Measurements from ENCODE around the gene TNK1. TPM values are rescaled to one million over a fixed set of nuclear protein-coding genes. Genes with fewer than 3 reads are reported as not detected.

TNK1 gene
- total and polyA plus RNA-seq, 2 of the 8 experiments (the other 6 are each of a cell fraction or from before 2014, with no cell fraction given) = 7.6 to 9.5 TPM

DNA sequence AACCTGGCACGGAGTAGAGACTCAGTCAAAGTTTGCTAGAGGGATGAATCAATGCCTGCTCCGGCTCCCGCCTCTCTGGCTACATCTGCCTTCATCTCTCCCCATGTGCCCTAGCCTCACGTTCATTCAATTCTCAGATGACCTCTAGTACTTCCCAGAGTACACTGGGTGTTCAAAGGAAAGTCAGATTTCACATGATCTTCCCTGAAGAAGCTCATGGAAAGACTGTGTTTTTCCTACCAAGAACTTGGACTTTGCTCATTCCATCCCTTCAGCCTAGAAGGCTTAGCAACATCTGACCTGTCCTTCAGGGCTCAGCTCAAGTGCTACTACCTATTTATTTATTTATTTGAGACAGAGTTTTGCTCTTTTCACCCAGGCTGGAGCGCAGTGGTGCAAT is 11.1 kb upstream of the TNK1 start:
- H2BK20ac ChIP-seq (ENCODE audit: low read length) = no peak overlapping the region
- H4K8ac ChIP-seq (ENCODE audit: extremely low read depth, insufficient read depth, low read length) = no peak overlapping the region
- H3K9ac ChIP-seq (replicated peaks in 1 of 4; ENCODE audit: extremely low read depth in 1 of 4, low read depth in 3 of 4, low read length in 3 of 4) = no peak overlapping the region
- no peak overlapping the region for H3K18ac ChIP-seq (ENCODE audit: extremely low read depth, low read length)
- no peaks in the 10 kb centered on the region for H3K36me3 ChIP-seq (ENCODE audit: control insufficient read depth in 2 of 4, insufficient read depth in 4 of 4, low read length in 3 of 4)
- no peak overlapping the region for H3K27ac ChIP-seq (ENCODE audit: low read depth, low read length)
- POLR2A ChIA-PET (ENCODE audit: partially characterized antibody) = interaction anchor here (0.5 to 1.1 kb wide), 5 partner anchors 11 to 65 kb away, joined by 3 to 4 read pairs (median 3); partner anchors contain the start of gene TMEM95
- CTCF ChIA-PET (ENCODE audit: partially characterized antibody) = interaction anchor here (0.8 to 2.5 kb wide), 8 partner anchors 9 to 191 kb away, joined by 3 to 9 read pairs (median 4); no protein-coding TSS in a partner anchor
- no peak overlapping the region for H3K23ac ChIP-seq (ENCODE audit: insufficient read length)
- FAIRE-seq (no peak), DNase-seq (ENCODE audit: low read depth in 1 of 2, low spot score in 2 of 2) (no peak)
- H3K79me2 ChIP-seq (ENCODE audit: control insufficient read depth in 1 of 2, insufficient read depth in 2 of 2, low read length in 2 of 2) = no peaks in the 10 kb centered on the region
- H3K79me1 ChIP-seq (ENCODE audit: low read depth, low read length) = no peaks in the 10 kb centered on the region
- H3K4me2 ChIP-seq (ENCODE audit: insufficient read depth in 1 of 2, low read depth in 2 of 2, low read length in 2 of 2) = no peak overlapping the region
- H3K4ac ChIP-seq (replicated peaks; ENCODE audit: insufficient read length, low read depth, low read length) = no peak overlapping the region
- no peaks in the 10 kb centered on the region for H3K23me2 ChIP-seq (ENCODE audit: low read depth, low read length)
- H3K9me3 ChIP-seq (ENCODE audit: insufficient read depth in 2 of 2, low read depth in 1 of 2, low read length in 1 of 2) = no peaks in the 10 kb centered on the region
- no peak overlapping the region for H2BK15ac ChIP-seq (ENCODE audit: low read length)
- no peak overlapping the region for H4K91ac ChIP-seq (replicated peaks; ENCODE audit: insufficient read length, low read length)
- H2BK5ac ChIP-seq (ENCODE audit: low read depth, low read length) = no peak overlapping the region
- H3K4me3 ChIP-seq (ENCODE audit: extremely low read depth in 1 of 4, insufficient read depth in 2 of 4, low read depth in 3 of 4, low read length in 4 of 4) = no peak overlapping the region
- WGBS, 2 experiments (ENCODE audit: extremely low coverage in 1 of 2, insufficient coverage in 1 of 2, insufficient read length in 1 of 2, insufficient replicate concordance in 2 of 2, low coverage in 1 of 2, low lambda C conversion rate in 2 of 2, missing lambda C conversion rate in 1 of 2) = 89% methylated on average over 5 of the region's 5 CpGs; no CpG with 5 or more reads in 1 of the 2 experiments
- H2BK12ac ChIP-seq (ENCODE audit: low read depth, low read length) = no peak overlapping the region
- H2BK120ac ChIP-seq (replicated peaks; ENCODE audit: low read depth, low read length) = no peak overlapping the region
- no peaks in the 10 kb centered on the region for H3K27me3 ChIP-seq (replicated peaks in 1 of 4; ENCODE audit: control insufficient read depth in 3 of 4, extremely low read depth in 1 of 4, insufficient read depth in 3 of 4, low read length in 3 of 4)
- no peak overlapping the region for H2AFZ ChIP-seq (ENCODE audit: low read length)
- H2AK5ac ChIP-seq (ENCODE audit: low read depth, low read length) = no peak overlapping the region
- no peak overlapping the region for H3K56ac ChIP-seq (replicated peaks; ENCODE audit: insufficient read length, low read depth, low read length)
- no peaks in the 10 kb centered on the region for H4K20me1 ChIP-seq (replicated peaks in 1 of 2; ENCODE audit: control insufficient read depth in 1 of 2, insufficient read depth in 2 of 2, low read length in 2 of 2)
- H3K4me1 ChIP-seq (replicated peaks in 1 of 4; ENCODE audit: control insufficient read depth in 3 of 4, insufficient read depth in 4 of 4, low read length in 3 of 4) = peaks cover 0 to 11% (median 4%) of the 10 kb centered on the region in 4 experiments; a peak in 5 of 7 replicates
- H4K5ac ChIP-seq (ENCODE audit: insufficient read length, low read depth, low read length) = no peak overlapping the region
- no peak overlapping the region for H3K14ac ChIP-seq (ENCODE audit: insufficient read length)
- TF ChIP-seq PHF8 (conservative IDR thresholded peaks at IDR 0.05; ENCODE audit: low read depth, low read length) (no peak), POU5F1 (IDR thresholded peaks at IDR 0.05; ENCODE audit: low read depth, low read length) (no peak), FOSL1 (IDR thresholded peaks at IDR 0.05; ENCODE audit: insufficient read depth, low read depth, low read length) (no peak), EGR1 (IDR thresholded peaks at IDR 0.05; ENCODE audit: borderline replicate concordance, low read depth, low read length) (no peak), GABPA (IDR thresholded peaks at IDR 0.05; ENCODE audit: borderline replicate concordance, insufficient read depth, low read length) (no peak), BCL11A (IDR thresholded peaks at IDR 0.05; ENCODE audit: low read depth in 2 of 2, low read length in 2 of 2) (no peak), HDAC2 (IDR thresholded peaks at IDR 0.05; ENCODE audit: borderline replicate concordance in 1 of 2, low read depth in 2 of 2, low read length in 2 of 2) (no peak), ASH2L (IDR thresholded peaks at IDR 0.05; ENCODE audit: low read length) (no peak)
- TF ChIP-seq, protein P1, sequence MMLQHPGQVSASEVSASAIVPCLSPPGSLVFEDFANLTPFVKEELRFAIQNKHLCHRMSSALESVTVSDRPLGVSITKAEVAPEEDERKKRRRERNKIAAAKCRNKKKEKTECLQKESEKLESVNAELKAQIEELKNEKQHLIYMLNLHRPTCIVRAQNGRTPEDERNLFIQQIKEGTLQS (IDR thresholded peaks at IDR 0.05; ENCODE audit: insufficient read depth, low read depth, low read length) = no peak
- TF ChIP-seq, protein P2, sequence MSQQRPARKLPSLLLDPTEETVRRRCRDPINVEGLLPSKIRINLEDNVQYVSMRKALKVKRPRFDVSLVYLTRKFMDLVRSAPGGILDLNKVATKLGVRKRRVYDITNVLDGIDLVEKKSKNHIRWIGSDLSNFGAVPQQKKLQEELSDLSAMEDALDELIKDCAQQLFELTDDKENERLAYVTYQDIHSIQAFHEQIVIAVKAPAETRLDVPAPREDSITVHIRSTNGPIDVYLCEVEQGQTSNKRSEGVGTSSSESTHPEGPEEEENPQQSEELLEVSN (IDR thresholded peaks at IDR 0.05) = no peak
